ENCODE results near the gene MAD2L1BP. TPM values are rescaled to one million over a fixed set of nuclear protein-coding genes. Genes with fewer than 3 reads are reported as not detected.
A peak's percentile ranks its signal among the peaks of the same experiment; 100 is the strongest.
"Not testable (repeated sequence)": the region's sequence is repeated elsewhere in the genome, so short reads cannot be mapped to it uniquely, and the experiment has no call there.

Gene MAD2L1BP, protein sequence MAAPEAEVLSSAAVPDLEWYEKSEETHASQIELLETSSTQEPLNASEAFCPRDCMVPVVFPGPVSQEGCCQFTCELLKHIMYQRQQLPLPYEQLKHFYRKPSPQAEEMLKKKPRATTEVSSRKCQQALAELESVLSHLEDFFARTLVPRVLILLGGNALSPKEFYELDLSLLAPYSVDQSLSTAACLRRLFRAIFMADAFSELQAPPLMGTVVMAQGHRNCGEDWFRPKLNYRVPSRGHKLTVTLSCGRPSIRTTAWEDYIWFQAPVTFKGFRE
- 10 to 100 TPM; 32.1 to 32.7 (median 32.3) TPM for total RNA-seq

DNA sequence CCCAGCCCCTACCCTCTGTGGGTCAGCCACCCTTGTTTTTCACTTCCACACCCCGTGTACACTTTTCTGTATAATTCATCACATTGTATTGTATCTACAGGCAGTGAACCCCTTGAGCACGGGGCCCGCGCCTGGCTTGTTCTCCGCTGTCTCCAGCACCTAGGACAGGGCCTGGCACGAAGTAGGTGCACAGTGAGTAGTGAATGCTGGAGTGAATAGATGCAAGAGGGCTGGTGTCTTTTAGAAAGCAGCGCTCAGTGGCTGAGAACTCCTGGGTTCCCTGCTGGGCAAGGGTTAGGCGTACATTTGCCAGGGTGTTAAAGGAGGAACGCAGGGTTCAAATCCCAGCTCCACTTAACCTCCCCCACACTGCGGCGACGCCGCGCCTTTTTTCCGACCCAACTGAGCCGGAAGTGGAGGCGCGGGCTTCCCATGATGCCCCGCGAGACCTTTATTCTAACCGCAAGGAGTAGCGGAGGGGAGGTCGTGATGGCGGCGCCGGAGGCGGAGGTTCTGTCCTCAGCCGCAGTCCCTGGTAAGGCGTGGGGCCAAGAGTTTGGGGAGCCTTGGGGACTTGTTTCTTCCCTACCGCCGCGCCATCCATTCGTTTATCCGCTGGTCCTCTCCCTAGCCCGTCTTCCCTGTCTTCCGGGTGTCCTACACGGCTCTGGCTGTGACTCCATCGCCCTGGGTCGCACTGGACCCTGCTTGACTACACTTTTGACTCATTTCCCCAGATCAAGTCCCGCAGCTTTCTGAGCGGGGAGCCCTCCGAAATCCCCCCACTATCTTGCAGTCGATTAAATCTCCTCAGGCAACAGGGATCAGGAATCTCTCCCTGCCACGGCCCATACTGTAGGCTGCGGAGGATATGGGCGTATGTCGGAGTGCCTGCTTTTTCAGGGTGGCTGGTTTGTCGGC, at the start of gene MAD2L1BP:
Gene MAD2L1BP, plus strand, starts transcription at position 454 of the 921 bp plus-strand sequence. Its CDS starts 36 bp downstream, at position 490.
- Mint-ChIP-seq H3K9me3 (no peaks in the 10 kb centered on the region), H3K36me3 (ENCODE audit: insufficient read depth) (peaks cover 18% of the 10 kb centered on the region), H3K4me1 (ENCODE audit: low read depth) (peaks cover 43% of the 10 kb centered on the region), H3K4me3 (peak within 1 kb of the TSS; percentile 99), H3K27me3 (ENCODE audit: low read depth) (no peaks in the 10 kb centered on the region)
- DNase-seq (peak; percentile 78), ATAC-seq (peak; percentile 95)

GRCh38 chr6:43588194-43588593, 47.4 kb upstream of the MAD2L1BP start:
- H3K27me3 Mint-ChIP-seq (ENCODE audit: low read depth): no peaks in the 10 kb centered on the region
- H3K36me3 Mint-ChIP-seq (ENCODE audit: insufficient read depth): peaks cover 39% of the 10 kb centered on the region
- DNase-seq (no peak), ATAC-seq (no peak)
- peaks cover 26% of the 10 kb centered on the region for H3K4me1 Mint-ChIP-seq (ENCODE audit: low read depth)
- H3K4me3 Mint-ChIP-seq: no peak overlapping the region
- H3K9me3 Mint-ChIP-seq: no peaks in the 10 kb centered on the region

GRCh38 chr6:43589564-43589963, 46.1 kb upstream of the MAD2L1BP start:
- H3K27me3 Mint-ChIP-seq (ENCODE audit: low read depth); ATAC-seq; H3K4me3 Mint-ChIP-seq; DNase-seq; H3K9me3 Mint-ChIP-seq: not testable (repeated sequence)
- Mint-ChIP-seq H3K36me3 (ENCODE audit: insufficient read depth) (peaks cover 28% of the 10 kb centered on the region), H3K4me1 (ENCODE audit: low read depth) (peaks cover 14% of the 10 kb centered on the region)

GRCh38 chr6:43593938-43594337, 41.7 kb upstream of the MAD2L1BP start:
- Mint-ChIP-seq H3K4me3 (no peak overlapping the region), H3K27me3 (ENCODE audit: low read depth) (no peaks in the 10 kb centered on the region), H3K36me3 (ENCODE audit: insufficient read depth) (peaks cover 13% of the 10 kb centered on the region), H3K4me1 (ENCODE audit: low read depth) (peaks cover 3% of the 10 kb centered on the region), H3K9me3 (no peaks in the 10 kb centered on the region)
- no peak for DNase-seq
- ATAC-seq: no peak

DNA sequence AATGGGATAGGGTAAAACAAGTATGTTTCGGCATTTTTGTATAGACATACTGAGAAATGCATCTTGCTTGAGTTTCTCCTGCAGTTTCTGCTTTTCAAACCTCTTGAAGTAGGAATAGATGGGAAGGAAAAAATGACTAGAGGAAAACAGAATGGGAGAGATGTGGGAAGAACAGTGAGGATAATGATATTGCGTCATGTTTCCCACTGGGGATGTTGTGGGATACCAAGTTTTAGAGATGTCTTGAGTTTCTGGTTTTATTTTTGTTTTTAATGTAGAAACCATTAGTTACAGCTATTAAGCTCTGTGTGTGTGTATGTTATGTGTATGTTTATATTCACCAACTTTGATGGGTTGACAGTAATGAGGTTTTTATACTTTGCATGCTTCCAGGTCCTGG, 35.0 kb upstream of the MAD2L1BP start:
- no peak overlapping the region for H3K4me3 Mint-ChIP-seq
- DNase-seq (no peak), ATAC-seq (no peak)
- H3K36me3 Mint-ChIP-seq (ENCODE audit: insufficient read depth): peaks cover 22% of the 10 kb centered on the region
- no peaks in the 10 kb centered on the region for H3K9me3 Mint-ChIP-seq
- H3K4me1 Mint-ChIP-seq (ENCODE audit: low read depth): no peaks in the 10 kb centered on the region
- no peaks in the 10 kb centered on the region for H3K27me3 Mint-ChIP-seq (ENCODE audit: low read depth)

DNA sequence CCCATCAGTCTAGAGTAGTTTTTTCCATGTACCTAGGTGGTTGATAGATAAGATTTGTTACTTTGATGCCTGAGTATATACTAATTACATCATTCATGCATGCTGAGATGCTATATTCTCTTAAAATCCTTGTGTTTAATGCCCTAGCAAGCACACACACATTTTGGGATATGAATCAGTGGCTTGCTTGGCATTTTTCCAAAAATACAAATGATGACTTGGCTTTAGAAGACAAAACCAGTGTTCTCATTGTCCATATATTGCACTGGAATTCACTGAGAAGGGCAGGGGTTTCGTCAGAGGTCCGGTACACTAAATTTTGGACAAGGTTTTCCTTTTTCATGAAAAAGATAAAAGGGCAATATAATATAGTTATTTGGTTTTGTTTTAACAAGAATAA, 31.5 kb upstream of the MAD2L1BP start:
- no peak for ATAC-seq
- H3K4me1 Mint-ChIP-seq (ENCODE audit: low read depth): peaks cover 2% of the 10 kb centered on the region
- peaks cover 23% of the 10 kb centered on the region for H3K36me3 Mint-ChIP-seq (ENCODE audit: insufficient read depth)
- H3K9me3 Mint-ChIP-seq: no peaks in the 10 kb centered on the region
- no peak for DNase-seq
- H3K4me3 Mint-ChIP-seq: no peak overlapping the region
- no peaks in the 10 kb centered on the region for H3K27me3 Mint-ChIP-seq (ENCODE audit: low read depth)

- H3K27me3 Mint-ChIP-seq (ENCODE audit: low read depth): no peaks in the 10 kb centered on the region
- peaks cover 24% of the 10 kb centered on the region for H3K36me3 Mint-ChIP-seq (ENCODE audit: insufficient read depth)
- H3K4me3 Mint-ChIP-seq: no peak overlapping the region
- DNase-seq: no peak
- no peaks in the 10 kb centered on the region for H3K9me3 Mint-ChIP-seq
- H3K4me1 Mint-ChIP-seq (ENCODE audit: low read depth): peaks cover 2% of the 10 kb centered on the region
- ATAC-seq: no peak
Observed at GRCh38 chr6:43606019-43606418, 29.6 kb upstream of the MAD2L1BP start.

GRCh38 chr6:43608310-43608763, 27.3 kb upstream of the MAD2L1BP start:
- H3K4me3 Mint-ChIP-seq: no peak overlapping the region
- H3K36me3 Mint-ChIP-seq (ENCODE audit: insufficient read depth): peaks cover 19% of the 10 kb centered on the region
- ATAC-seq: no peak
- no peaks in the 10 kb centered on the region for H3K27me3 Mint-ChIP-seq (ENCODE audit: low read depth)
- H3K4me1 Mint-ChIP-seq (ENCODE audit: low read depth): peaks cover 2% of the 10 kb centered on the region
- peak; percentile 46 for DNase-seq
- H3K9me3 Mint-ChIP-seq: no peaks in the 10 kb centered on the region

DNA sequence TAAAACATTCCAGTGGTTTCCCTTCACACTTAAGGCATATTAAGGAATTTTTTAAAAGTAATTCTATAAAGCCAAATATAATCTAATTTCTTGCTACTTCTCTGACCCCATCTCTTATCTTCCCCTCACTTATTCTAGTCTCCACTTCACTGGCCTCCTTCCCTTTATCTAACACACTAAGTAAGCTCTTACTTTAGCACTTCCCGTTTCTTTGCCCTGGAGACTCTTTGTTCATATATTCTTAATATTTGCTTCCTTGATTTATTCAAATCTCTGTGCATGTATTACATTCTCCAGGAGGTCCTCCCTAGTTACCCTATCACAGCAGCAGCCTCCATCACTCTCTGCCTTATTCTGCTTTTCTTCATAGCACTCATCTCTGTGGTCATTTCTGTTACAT, 26.8 kb upstream of the MAD2L1BP start:
- Mint-ChIP-seq H3K9me3 (no peaks in the 10 kb centered on the region), H3K36me3 (ENCODE audit: insufficient read depth) (peaks cover 23% of the 10 kb centered on the region), H3K4me3 (no peak overlapping the region), H3K27me3 (ENCODE audit: low read depth) (no peaks in the 10 kb centered on the region), H3K4me1 (ENCODE audit: low read depth) (peaks cover 2% of the 10 kb centered on the region)
- ATAC-seq (no peak), DNase-seq (no peak)

DNA sequence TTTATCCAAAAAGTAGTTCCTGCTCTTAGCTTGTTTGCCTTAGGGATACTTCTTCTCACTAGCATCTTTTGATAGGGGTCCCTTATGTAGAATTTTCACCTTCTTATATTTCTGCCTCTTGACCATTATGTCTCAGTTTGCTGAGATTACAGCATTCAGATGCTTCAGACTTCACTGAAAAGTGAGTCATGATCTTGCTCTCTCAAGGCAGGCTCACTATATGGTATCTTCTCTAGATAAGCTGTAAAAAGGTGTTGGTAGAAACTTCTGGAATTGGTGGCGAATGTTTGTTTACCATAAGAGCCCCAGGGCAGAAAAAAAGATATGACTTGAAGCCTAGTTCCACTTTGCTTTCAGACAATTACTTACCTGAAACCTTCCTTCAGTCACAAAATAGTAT, 26.2 kb upstream of the MAD2L1BP start:
- DNase-seq: no peak
- Mint-ChIP-seq H3K9me3 (no peaks in the 10 kb centered on the region), H3K4me3 (no peak overlapping the region), H3K27me3 (ENCODE audit: low read depth) (no peaks in the 10 kb centered on the region), H3K4me1 (ENCODE audit: low read depth) (peaks cover 2% of the 10 kb centered on the region), H3K36me3 (ENCODE audit: insufficient read depth) (peaks cover 20% of the 10 kb centered on the region)
- no peak for ATAC-seq

- peaks cover 2% of the 10 kb centered on the region for H3K4me1 Mint-ChIP-seq (ENCODE audit: low read depth)
- no peak for DNase-seq
- peaks cover 17% of the 10 kb centered on the region for H3K36me3 Mint-ChIP-seq (ENCODE audit: insufficient read depth)
- H3K9me3 Mint-ChIP-seq: no peaks in the 10 kb centered on the region
- ATAC-seq: no peak
- H3K4me3 Mint-ChIP-seq: no peak overlapping the region
- no peaks in the 10 kb centered on the region for H3K27me3 Mint-ChIP-seq (ENCODE audit: low read depth)
Observed at GRCh38 chr6:43610431-43610830, 25.2 kb upstream of the MAD2L1BP start.

- no peaks in the 10 kb centered on the region for H3K27me3 Mint-ChIP-seq (ENCODE audit: low read depth)
- H3K36me3 Mint-ChIP-seq (ENCODE audit: insufficient read depth): peaks cover 12% of the 10 kb centered on the region
- ATAC-seq (no peak), DNase-seq (no peak)
- H3K4me3 Mint-ChIP-seq: no peak overlapping the region
- no peaks in the 10 kb centered on the region for H3K4me1 Mint-ChIP-seq (ENCODE audit: low read depth)
- no peaks in the 10 kb centered on the region for H3K9me3 Mint-ChIP-seq
Observed at GRCh38 chr6:43613721-43614395, 21.8 kb upstream of the MAD2L1BP start.

GRCh38 chr6:43614396-43614730, 21.3 kb upstream of the MAD2L1BP start:
- DNase-seq (no peak), ATAC-seq (no peak)
- H3K36me3 Mint-ChIP-seq (ENCODE audit: insufficient read depth): peaks cover 12% of the 10 kb centered on the region
- H3K4me1 Mint-ChIP-seq (ENCODE audit: low read depth): no peaks in the 10 kb centered on the region
- no peak overlapping the region for H3K4me3 Mint-ChIP-seq
- no peaks in the 10 kb centered on the region for H3K27me3 Mint-ChIP-seq (ENCODE audit: low read depth)
- H3K9me3 Mint-ChIP-seq: no peaks in the 10 kb centered on the region

DNA sequence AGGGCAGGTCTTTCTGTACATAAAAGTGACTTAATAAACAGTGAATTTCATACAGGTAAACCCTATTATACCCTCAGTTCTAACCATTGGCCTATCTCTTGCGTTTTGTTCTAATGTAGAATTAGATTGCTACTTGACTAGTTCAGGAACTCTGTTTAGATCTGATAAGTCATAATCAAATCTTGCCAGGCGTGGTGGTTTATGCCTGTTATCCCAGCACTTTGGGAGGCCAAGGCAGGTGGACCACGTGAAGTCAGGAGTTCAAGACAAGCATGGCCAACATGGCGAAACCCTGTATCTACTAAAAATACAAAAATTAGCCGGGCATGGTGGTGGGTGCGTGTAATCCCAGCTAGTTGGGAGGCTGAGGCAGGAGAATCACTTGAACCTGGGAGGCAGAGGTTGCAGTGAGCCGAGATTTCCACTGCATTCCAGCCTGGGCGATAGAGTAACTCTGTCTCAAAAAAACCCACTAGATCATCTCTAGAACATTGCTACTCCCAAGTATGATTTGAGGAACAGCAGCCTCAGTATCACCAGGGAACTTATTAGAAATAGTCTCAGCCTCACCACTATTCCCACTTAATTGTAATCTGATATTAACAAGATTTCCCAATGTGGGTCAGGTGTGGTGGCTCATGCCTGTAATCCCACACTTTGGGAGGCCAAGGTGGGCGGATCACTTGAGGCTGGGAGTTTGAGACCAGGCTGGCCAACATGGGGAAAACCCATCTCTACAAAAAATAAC, 18.7 kb upstream of the MAD2L1BP start:
- Mint-ChIP-seq H3K4me3 (no peak overlapping the region), H3K9me3 (no peaks in the 10 kb centered on the region), H3K27me3 (ENCODE audit: low read depth) (no peaks in the 10 kb centered on the region), H3K36me3 (ENCODE audit: insufficient read depth) (peaks cover 15% of the 10 kb centered on the region), H3K4me1 (ENCODE audit: low read depth) (no peaks in the 10 kb centered on the region)
- no peak for DNase-seq
- ATAC-seq: no peak

Data from activated T-cell treated with anti-CD3 and anti-CD28 coated beads, Interleukin-2, amount 50 U/mL, for 4 hours (primary cell).